Neural cell (in vitro differentiated cells): Measurements from ENCODE around the gene SPON1. TPM values are rescaled to one million over a fixed set of nuclear protein-coding genes. Genes with fewer than 3 reads are reported as not detected.

Experiments
- H2AFZ ChIP-seq: fragments of 200-600, 300-800 bp; sonication (generic), shearing (Covaris generic); 2 replicates; pipeline ENCODE4 v1.6.0; 2014; ENCODE audit warnings: low read depth, mild to moderate bottlenecking, antibody characterized with exemption, low read length, moderate library complexity
- H3F3A ChIP-seq: fragments of 200-600 bp; shearing (Covaris generic); 2 replicates; pipeline ENCODE4 v1.6.1; 2016; ENCODE audit warnings: mild to moderate bottlenecking, moderate library complexity, mixed read lengths, antibody characterized with exemption, low read length; ENCODE audit not compliant: insufficient read depth, poor library complexity, severe bottlenecking
- H3K27ac ChIP-seq: fragments of 200-600, 300-800 bp; sonication (generic), shearing (Covaris generic); 2 replicates; pipeline ENCODE4 v1.5.1; 2014; ENCODE audit warnings: mild to moderate bottlenecking, low read length, moderate library complexity
- H3K27me3 ChIP-seq: fragments of 300-800, 200-600 bp; sonication (generic), shearing (Covaris generic); 2 replicates; pipeline ENCODE4 v1.6.0; 2014; ENCODE audit warnings: mild to moderate bottlenecking, low read depth, low read length, moderate library complexity; ENCODE audit not compliant: insufficient read depth
- H3K36me3 ChIP-seq: fragments of 300-800, 200-600 bp; sonication (generic), shearing (Covaris generic); 2 replicates; pipeline ENCODE4 v1.5.1; 2014; ENCODE audit warnings: mild to moderate bottlenecking, antibody characterized with exemption, low read length, moderate library complexity; ENCODE audit not compliant: insufficient read depth
- H3K4me2 ChIP-seq: fragments of 300-800, 200-600 bp; sonication (generic), shearing (Covaris generic); 2 replicates; pipeline ENCODE4 v1.6.0; 2014; ENCODE audit warnings: mild to moderate bottlenecking, low read length
- H3K4me3 ChIP-seq: fragments of 300-800, 200-600 bp; sonication (generic), shearing (Covaris generic); 2 replicates; pipeline ENCODE4 v1.5.1; 2014; ENCODE audit warnings: mild to moderate bottlenecking, low read length, moderate library complexity
- H3K79me2 ChIP-seq: fragments of 200-600 bp; shearing (Covaris generic); replicated peaks from 2 replicates; pipeline ENCODE4 v1.6.0; 2014; ENCODE audit warnings: mild to moderate bottlenecking, low read length, moderate library complexity; ENCODE audit not compliant: insufficient read depth
- H3K9ac ChIP-seq: fragments of 300-800, 200-600 bp; sonication (generic), shearing (Covaris generic); 2 replicates; pipeline ENCODE4 v1.6.1; 2016; ENCODE audit warnings: mild to moderate bottlenecking, low read length, mixed read lengths
- H3K9me2 ChIP-seq: fragments of 200-600 bp; shearing (Covaris generic); 2 replicates; pipeline ENCODE4 v1.6.1; 2016; ENCODE audit warnings: mild to moderate bottlenecking, low read length, mixed read lengths; ENCODE audit not compliant: insufficient read depth
- H3K9me3 ChIP-seq: fragments of 200-600, 300-800 bp; sonication (generic), shearing (Covaris generic); 2 replicates; pipeline ENCODE4 v1.6.1; 2016; ENCODE audit warnings: mild to moderate bottlenecking, mixed run types, low read length, moderate library complexity, mixed read lengths
- H4K20me1 ChIP-seq: fragments of 200-600 bp; shearing (Covaris generic); 2 replicates; pipeline ENCODE4 v1.6.1; 2016; ENCODE audit warnings: mild to moderate bottlenecking, mixed run types; ENCODE audit not compliant: insufficient read depth
- CTCF ChIP-seq: fragments of 450-650 bp; IDR thresholded peaks from 2 replicates; pipeline ENCODE4 v1.5.1; 2014; ENCODE audit warnings: antibody characterized with exemption, mild to moderate bottlenecking, moderate library complexity; ENCODE audit not compliant: poor library complexity, severe bottlenecking
- EP300 ChIP-seq: fragments of 450-650 bp; conservative IDR thresholded peaks from 2 replicates; pipeline ENCODE4 v1.6.1; 2014; ENCODE audit warnings: antibody characterized with exemption, mild to moderate bottlenecking, moderate library complexity; ENCODE audit not compliant: poor library complexity, severe bottlenecking
- EZH2 ChIP-seq: fragments of 200-600, 300-800 bp; shearing (Covaris generic), sonication (generic); IDR thresholded peaks from 2 replicates; pipeline ENCODE4 v1.6.1; 2014; ENCODE audit warnings: antibody characterized with exemption, low read length, borderline replicate concordance, mild to moderate bottlenecking; ENCODE audit not compliant: insufficient read depth, poor library complexity, severe bottlenecking
- MXI1 ChIP-seq: fragments of 450-650 bp; conservative IDR thresholded peaks from 2 replicates; pipeline ENCODE4 v1.6.1; 2014; ENCODE audit warnings: antibody characterized with exemption, mild to moderate bottlenecking; ENCODE audit not compliant: poor library complexity, severe bottlenecking
- POLR2AphosphoS5 ChIP-seq: IDR thresholded peaks from 2 replicates; pipeline ENCODE4 v1.6.1; 2012
- RAD21 ChIP-seq: fragments of 450-650 bp; conservative IDR thresholded peaks from 2 replicates; pipeline ENCODE4 v1.6.1; 2014; ENCODE audit warnings: antibody characterized with exemption, mild to moderate bottlenecking, moderate library complexity
- REST ChIP-seq: IDR thresholded peaks from 2 replicates; pipeline ENCODE4 v1.6.1; 2012; ENCODE audit warnings: borderline replicate concordance
- SMC3 ChIP-seq: fragments of 450-650 bp; conservative IDR thresholded peaks from 2 replicates; pipeline ENCODE4 v1.6.1; 2014; ENCODE audit warnings: antibody characterized with exemption, mild to moderate bottlenecking, moderate library complexity; ENCODE audit not compliant: poor library complexity
- TAF1 ChIP-seq: IDR thresholded peaks from 2 replicates; pipeline ENCODE4 v1.6.1; 2012; ENCODE audit warnings: low read depth
- polyA plus RNA-seq: library from polyadenylated mRNA; depleted of rRNA; stranded (reverse); fragments of >200 nt; gene quantifications from 2 replicates; pipeline ENCODE4 v1.2.3, GENCODE V29; 2014

Gene SPON1
- polyA plus RNA-seq, 1 donor from 2014 or later: 0.66 TPM

- no peak overlapping the region for H2AFZ ChIP-seq
- no peak overlapping the region for H3K9ac ChIP-seq
- no peak overlapping the region for H3K4me3 ChIP-seq
- no peak overlapping the region for H3K4me2 ChIP-seq
- H3K9me2 ChIP-seq: no peaks in the 10 kb centered on the region
- no peak for TF ChIP-seq POLR2AphosphoS5
- no peak for TF ChIP-seq TAF1
- no peak for TF ChIP-seq CTCF
- TF ChIP-seq SMC3: no peak
- no peak for TF ChIP-seq REST
- no peak for TF ChIP-seq RAD21
- TF ChIP-seq EZH2: no peak
- no peak for TF ChIP-seq EP300
- H3K27me3 ChIP-seq: no peaks in the 10 kb centered on the region
- H3F3A ChIP-seq: no peaks in the 10 kb centered on the region
- no peak overlapping the region for H3K27ac ChIP-seq
- H3K36me3 ChIP-seq: no peaks in the 10 kb centered on the region
- no peaks in the 10 kb centered on the region for H3K9me3 ChIP-seq
- no peaks in the 10 kb centered on the region for H4K20me1 ChIP-seq
- H3K79me2 ChIP-seq: no peaks in the 10 kb centered on the region
These were observed 12.1 kb downstream of the SPON1 start for GRCh38 chr11:13974631-13975030.

- Histone ChIP-seq H3K79me2 (no peaks in the 10 kb centered on the region), H3K27me3 (no peaks in the 10 kb centered on the region), H3K4me3 (no peak overlapping the region), H3K9me3 (no peaks in the 10 kb centered on the region), H3K27ac (no peak overlapping the region), H3K4me2 (no peak overlapping the region), H3F3A (no peaks in the 10 kb centered on the region), H3K36me3 (no peaks in the 10 kb centered on the region), H3K9ac (no peak overlapping the region), H3K9me2 (no peaks in the 10 kb centered on the region), H4K20me1 (no peaks in the 10 kb centered on the region), H2AFZ (no peak overlapping the region)
- TF ChIP-seq REST (no peak), SMC3 (no peak), EZH2 (no peak), RAD21 (no peak), TAF1 (no peak), POLR2AphosphoS5 (no peak), EP300 (no peak), CTCF (no peak), MXI1 (no peak)
These were observed 20.7 kb downstream of the SPON1 start for GRCh38 chr11:13983081-13983751.
